ENCODE results near the gene EVC2. TPM values are rescaled to one million over a fixed set of nuclear protein-coding genes. Genes with fewer than 3 reads are reported as not detected.

The EVC2 gene
- total and polyA plus RNA-seq, 2 of the 13 experiments (the other 11 are each of a cell fraction or from before 2014, with no cell fraction given) = not detected

DNA sequence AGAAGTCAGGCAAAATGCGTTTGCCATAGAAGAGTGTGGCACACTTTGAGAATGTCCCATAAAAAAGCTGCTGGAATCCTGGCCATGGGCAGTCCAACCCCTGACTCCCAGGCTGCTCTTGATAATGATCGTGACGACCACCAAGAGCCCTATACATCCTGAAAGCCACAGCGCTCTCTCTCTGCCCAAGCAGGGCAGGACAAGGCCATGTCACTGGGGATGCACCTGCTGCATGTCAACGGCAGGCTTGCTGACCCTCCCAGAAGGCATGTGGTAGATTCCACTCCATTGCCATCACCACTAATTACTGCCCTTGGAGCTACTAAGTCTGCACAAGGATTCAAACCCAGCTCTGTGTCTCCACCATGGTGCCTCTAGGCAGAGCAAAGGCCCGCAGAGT, 144.5 kb downstream of the EVC2 start:
- Histone ChIP-seq H3K4me3 (replicated peaks in 1 of 3; ENCODE audit: insufficient read depth in 1 of 3, low read depth in 2 of 3, low read length in 3 of 3) (no peak overlapping the region), H2AFZ (ENCODE audit: low read length) (no peak overlapping the region), H3K9me3 (ENCODE audit: low read length) (no peaks in the 10 kb centered on the region), H3K4me2 (ENCODE audit: low read depth, low read length) (no peak overlapping the region), H3K27ac (ENCODE audit: extremely low read length, insufficient read depth, low read length) (no peak overlapping the region), H3K36me3 (replicated peaks in 1 of 2; ENCODE audit: control insufficient read depth in 1 of 2, insufficient read depth in 2 of 2, low read length in 2 of 2) (no peaks in the 10 kb centered on the region), H3K4me1 (ENCODE audit: insufficient read depth, low read length) (no peaks in the 10 kb centered on the region), H3K79me2 (ENCODE audit: insufficient read depth, low read length) (no peaks in the 10 kb centered on the region), H3K27me3 (ENCODE audit: control insufficient read depth in 1 of 2, insufficient read depth in 2 of 2, low read length in 2 of 2) (peaks cover 0 to 4% of the 10 kb centered on the region in 2 experiments; a peak in 1 of 5 replicates), H3K9ac (ENCODE audit: insufficient read depth, low read depth, low read length) (no peak overlapping the region), H4K20me1 (ENCODE audit: insufficient read depth, low read length) (no peaks in the 10 kb centered on the region)
- no TSS peak for BruUV-seq (replicated peaks)
- ATAC-seq (no peak), DNase-seq (ENCODE audit: low spot score) (no peak), FAIRE-seq (no peak)
- in situ Hi-C loops (cut with HindIII; ENCODE audit: extremely low pct_ligation_motif_present, low pct_unique_long_range_greater_than_20kb) = no loop called here
- no peak for TF ChIP-seq ZNF256 (CRISPR knock-in tag; conservative IDR thresholded peaks at IDR 0.05)
- no peak for TF ChIP-seq HNF4G (IDR thresholded peaks at IDR 0.05; ENCODE audit: borderline replicate concordance, low read depth, low read length)
- TF ChIP-seq HNF4G (CRISPR knock-in tag; IDR thresholded peaks at IDR 0.05; ENCODE audit: borderline replicate concordance, low read depth) = no peak
- TF ChIP-seq, protein P1, sequence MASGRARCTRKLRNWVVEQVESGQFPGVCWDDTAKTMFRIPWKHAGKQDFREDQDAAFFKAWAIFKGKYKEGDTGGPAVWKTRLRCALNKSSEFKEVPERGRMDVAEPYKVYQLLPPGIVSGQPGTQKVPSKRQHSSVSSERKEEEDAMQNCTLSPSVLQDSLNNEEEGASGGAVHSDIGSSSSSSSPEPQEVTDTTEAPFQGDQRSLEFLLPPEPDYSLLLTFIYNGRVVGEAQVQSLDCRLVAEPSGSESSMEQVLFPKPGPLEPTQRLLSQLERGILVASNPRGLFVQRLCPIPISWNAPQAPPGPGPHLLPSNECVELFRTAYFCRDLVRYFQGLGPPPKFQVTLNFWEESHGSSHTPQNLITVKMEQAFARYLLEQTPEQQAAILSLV (CRISPR knock-in tag; IDR thresholded peaks at IDR 0.05; ENCODE audit: borderline replicate concordance) = no peak
- TF ChIP-seq, protein P2, sequence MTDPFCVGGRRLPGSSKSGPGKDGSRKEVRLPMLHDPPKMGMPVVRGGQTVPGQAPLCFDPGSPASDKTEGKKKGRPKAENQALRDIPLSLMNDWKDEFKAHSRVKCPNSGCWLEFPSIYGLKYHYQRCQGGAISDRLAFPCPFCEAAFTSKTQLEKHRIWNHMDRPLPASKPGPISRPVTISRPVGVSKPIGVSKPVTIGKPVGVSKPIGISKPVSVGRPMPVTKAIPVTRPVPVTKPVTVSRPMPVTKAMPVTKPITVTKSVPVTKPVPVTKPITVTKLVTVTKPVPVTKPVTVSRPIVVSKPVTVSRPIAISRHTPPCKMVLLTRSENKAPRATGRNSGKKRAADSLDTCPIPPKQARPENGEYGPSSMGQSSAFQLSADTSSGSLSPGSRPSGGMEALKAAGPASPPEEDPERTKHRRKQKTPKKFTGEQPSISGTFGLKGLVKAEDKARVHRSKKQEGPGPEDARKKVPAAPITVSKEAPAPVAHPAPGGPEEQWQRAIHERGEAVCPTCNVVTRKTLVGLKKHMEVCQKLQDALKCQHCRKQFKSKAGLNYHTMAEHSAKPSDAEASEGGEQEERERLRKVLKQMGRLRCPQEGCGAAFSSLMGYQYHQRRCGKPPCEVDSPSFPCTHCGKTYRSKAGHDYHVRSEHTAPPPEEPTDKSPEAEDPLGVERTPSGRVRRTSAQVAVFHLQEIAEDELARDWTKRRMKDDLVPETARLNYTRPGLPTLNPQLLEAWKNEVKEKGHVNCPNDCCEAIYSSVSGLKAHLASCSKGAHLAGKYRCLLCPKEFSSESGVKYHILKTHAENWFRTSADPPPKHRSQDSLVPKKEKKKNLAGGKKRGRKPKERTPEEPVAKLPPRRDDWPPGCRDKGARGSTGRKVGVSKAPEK (CRISPR knock-in tag; IDR thresholded peaks at IDR 0.05; ENCODE audit: borderline replicate concordance) = no peak
- no peak for TF ChIP-seq MAZ (IDR thresholded peaks at IDR 0.05; ENCODE audit: borderline replicate concordance, low read depth, low read length)
- no peak for TF ChIP-seq MAZ (CRISPR knock-in tag; IDR thresholded peaks at IDR 0.05; ENCODE audit: low read depth)
- no peak for TF ChIP-seq GATAD1 (CRISPR knock-in tag; IDR thresholded peaks at IDR 0.05)
- TF ChIP-seq KAT7 (CRISPR knock-in tag; IDR thresholded peaks at IDR 0.05; ENCODE audit: borderline replicate concordance) = no peak
- TF ChIP-seq SMARCE1 (IDR thresholded peaks at IDR 0.05; ENCODE audit: borderline replicate concordance) = no peak
- POLR2A ChIA-PET = no interaction called here
- CTCF ChIA-PET (ENCODE audit: low intra/inter-chr PET ratio, low total read pairs) = no interaction called here
- intact Hi-C loops (cut with micrococcal nuclease; ENCODE audit: unreplicated experiment) = no loop called here
- WGBS (ENCODE audit: low lambda C conversion rate) = 0% methylated on average over 1 of the region's 6 CpGs
